C4-2B (cell line): ENCODE data around the gene ZNF480.

Source experiments
- ZFX ChIP-seq: fragments of 450-650 bp; IDR thresholded peaks from 2 replicates; pipeline ENCODE4 v1.6.1; 2017
- TF ChIP-seq, protein P1 (sequence below): fragments of 450-650 bp; conservative IDR thresholded peaks from 2 replicates; pipeline ENCODE4 v1.5.1; 2017; ENCODE audit warnings: mild to moderate bottlenecking

DNA sequence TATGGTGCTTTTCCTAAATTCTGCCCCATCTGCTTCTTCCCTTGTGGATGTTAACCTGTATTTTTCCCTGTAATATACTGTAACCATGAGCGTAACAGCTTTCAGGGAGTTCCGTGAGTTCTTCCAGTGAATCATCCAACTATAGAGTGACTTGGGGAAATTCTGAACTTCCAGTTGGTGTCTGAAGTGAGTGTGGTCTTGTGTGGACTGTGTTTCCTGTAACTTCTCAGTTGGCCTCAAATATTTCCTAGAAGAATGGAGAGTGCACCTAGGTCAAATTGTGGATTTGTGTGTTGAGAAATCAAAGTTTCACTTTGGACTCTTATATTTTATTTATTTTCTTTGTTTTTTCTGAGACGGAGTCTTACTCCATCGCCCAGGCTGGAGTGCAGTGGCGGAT is 38.5 kb upstream of the ZNF480 start:
- TF ChIP-seq, protein P1, sequence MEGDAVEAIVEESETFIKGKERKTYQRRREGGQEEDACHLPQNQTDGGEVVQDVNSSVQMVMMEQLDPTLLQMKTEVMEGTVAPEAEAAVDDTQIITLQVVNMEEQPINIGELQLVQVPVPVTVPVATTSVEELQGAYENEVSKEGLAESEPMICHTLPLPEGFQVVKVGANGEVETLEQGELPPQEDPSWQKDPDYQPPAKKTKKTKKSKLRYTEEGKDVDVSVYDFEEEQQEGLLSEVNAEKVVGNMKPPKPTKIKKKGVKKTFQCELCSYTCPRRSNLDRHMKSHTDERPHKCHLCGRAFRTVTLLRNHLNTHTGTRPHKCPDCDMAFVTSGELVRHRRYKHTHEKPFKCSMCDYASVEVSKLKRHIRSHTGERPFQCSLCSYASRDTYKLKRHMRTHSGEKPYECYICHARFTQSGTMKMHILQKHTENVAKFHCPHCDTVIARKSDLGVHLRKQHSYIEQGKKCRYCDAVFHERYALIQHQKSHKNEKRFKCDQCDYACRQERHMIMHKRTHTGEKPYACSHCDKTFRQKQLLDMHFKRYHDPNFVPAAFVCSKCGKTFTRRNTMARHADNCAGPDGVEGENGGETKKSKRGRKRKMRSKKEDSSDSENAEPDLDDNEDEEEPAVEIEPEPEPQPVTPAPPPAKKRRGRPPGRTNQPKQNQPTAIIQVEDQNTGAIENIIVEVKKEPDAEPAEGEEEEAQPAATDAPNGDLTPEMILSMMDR: no peak
- TF ChIP-seq ZFX: no peak
